ENCODE results near the gene HEATR9. TPM values are rescaled to one million over a fixed set of nuclear protein-coding genes. Genes with fewer than 3 reads are reported as not detected.
A peak's percentile ranks its signal among the peaks of the same experiment; 100 is the strongest.
"Not testable (repeated sequence)": the region's sequence is repeated elsewhere in the genome, so short reads cannot be mapped to it uniquely, and the experiment has no call there.

Gene HEATR9
- total and polyA plus RNA-seq, 5 experiments from 2014 or later = 0.07 to 1.2 (median 1.2) TPM; not detected in 2

DNA sequence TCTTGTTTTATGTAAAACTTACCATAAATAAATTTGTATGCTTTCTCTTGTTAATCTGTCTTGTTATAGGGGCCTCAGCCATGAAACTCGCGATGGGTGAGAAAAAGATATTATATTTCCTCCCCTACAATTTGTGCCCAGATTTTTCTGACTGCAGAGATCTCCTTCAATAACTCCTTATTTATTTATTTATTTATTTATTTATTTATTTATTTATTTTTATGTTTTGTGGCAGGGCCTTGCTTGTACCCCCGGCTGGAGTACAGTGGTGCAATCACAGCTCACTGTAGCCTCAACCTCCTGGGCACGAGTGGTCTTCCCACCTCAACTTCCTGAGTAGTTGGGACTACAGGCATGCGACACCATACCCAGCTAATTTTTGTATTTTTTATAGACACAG is 34.8 kb upstream of the HEATR9 start:
- POLR2A ChIA-PET = no interaction called here
- no peaks in the 10 kb centered on the region for H3K9me3 Mint-ChIP-seq
- ATAC-seq = no peak
- H3K4me3 Mint-ChIP-seq = no peak overlapping the region
- no peaks in the 10 kb centered on the region for H3K36me3 Mint-ChIP-seq
- H3K4me1 Mint-ChIP-seq = peaks cover 15 to 42% (median 33%) of the 10 kb centered on the region in 4 donors
- DNase-seq = no peak
- peak overlapping the region in 4 of 10 donors; percentile 17 to 77 (median 52) for H3K27ac Mint-ChIP-seq
- peaks cover 0 to 8% (median 0%) of the 10 kb centered on the region in 5 donors for H3K27me3 Mint-ChIP-seq

DNA sequence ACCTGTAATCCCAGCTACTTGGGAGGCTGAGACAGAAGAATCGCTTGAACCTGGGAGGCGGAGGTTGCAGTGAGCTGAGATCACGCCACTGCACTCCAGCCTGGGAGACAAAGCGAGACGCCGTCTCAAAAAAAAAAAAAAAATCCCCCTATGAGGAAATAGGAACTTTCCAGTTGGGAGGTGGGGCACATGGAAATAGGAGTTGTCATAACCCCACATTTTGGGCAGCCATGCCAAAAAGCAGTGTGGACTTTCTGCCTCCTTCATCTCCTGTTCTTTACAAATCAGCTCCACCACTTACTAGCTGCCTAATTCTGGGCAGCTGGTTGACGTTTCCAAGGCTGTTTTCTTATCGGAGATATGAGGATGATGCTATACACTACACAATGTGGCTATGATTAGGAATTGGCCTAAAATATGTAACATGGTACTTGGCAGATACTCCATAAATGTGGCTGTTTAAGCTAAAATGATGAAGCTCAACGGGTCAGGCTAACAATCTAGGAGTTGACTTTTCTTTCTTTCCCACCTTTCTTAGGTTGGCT is 33.0 kb upstream of the HEATR9 start:
- Mint-ChIP-seq H3K4me1 (peaks cover 18 to 56% (median 43%) of the 10 kb centered on the region in 4 donors), H3K36me3 (no peaks in the 10 kb centered on the region), H3K27me3 (peaks cover 0 to 8% (median 0%) of the 10 kb centered on the region in 5 donors), H3K9me3 (no peaks in the 10 kb centered on the region), H3K27ac (peak overlapping the region in 3 of 10 donors; percentile 50 to 92 (median 90)), H3K4me3 (peak overlapping the region in 1 of 10 donors; percentile 8)
- DNase-seq (no peak), ATAC-seq (no peak)
- POLR2A ChIA-PET = interaction anchor here (0.6 to 1.4 kb wide), 4 partner anchors 25 to 556 kb away, joined by 3 to 4 read pairs (median 4); no protein-coding TSS in a partner anchor

DNA sequence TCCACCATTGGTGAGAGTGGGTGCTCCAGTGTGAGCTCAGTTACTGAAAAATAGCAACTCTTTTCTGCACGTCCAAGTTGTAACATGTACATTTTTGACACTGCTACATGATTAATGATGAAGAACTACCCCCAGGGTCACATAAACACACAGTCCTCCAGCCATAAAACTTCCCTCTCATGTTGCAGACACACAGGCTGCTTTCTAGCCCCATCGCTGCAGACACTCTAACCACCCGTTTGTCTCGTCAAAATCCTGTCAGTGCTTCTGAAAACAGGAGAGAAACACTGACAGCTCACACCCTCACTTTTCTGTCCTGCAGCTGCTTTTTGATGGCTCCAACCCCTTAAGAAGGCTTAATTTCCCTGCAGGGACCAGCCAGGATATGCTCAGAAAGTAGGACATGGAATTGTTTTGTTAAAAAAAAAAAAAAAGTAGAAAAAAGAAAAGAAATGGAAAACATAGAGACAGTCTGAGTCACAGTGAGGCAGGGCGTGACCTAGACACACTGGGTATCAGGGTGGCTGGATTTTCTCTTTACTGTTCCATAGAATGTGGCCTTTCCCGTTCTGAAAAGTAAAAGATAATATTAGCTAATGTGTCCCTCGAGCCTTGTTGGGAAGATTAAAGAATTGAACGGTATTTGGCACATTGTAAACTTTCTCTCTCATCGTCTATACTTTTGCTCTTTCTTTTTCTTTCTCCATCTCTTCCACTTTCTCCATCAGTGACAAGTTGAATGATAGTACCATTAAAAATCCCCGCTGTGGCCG is 32.2 kb upstream of the HEATR9 start:
- H3K4me1 Mint-ChIP-seq = peaks cover 20 to 63% (median 49%) of the 10 kb centered on the region in 4 donors
- H3K36me3 Mint-ChIP-seq = no peaks in the 10 kb centered on the region
- peak; percentile 42 to 43 for ATAC-seq
- H3K27me3 Mint-ChIP-seq = peaks cover 0 to 8% (median 0%) of the 10 kb centered on the region in 5 donors
- POLR2A ChIA-PET = interaction anchor here (0.6 to 1.4 kb wide), 3 partner anchors 23 to 26 kb away, joined by 3 read pairs; no protein-coding TSS in a partner anchor
- peak overlapping the region; percentile 33 to 92 (median 76) for H3K27ac Mint-ChIP-seq
- no peaks in the 10 kb centered on the region for H3K9me3 Mint-ChIP-seq
- peak overlapping the region in 9 of 10 donors; percentile 7 to 77 (median 49) for H3K4me3 Mint-ChIP-seq
- DNase-seq = no peak

DNA sequence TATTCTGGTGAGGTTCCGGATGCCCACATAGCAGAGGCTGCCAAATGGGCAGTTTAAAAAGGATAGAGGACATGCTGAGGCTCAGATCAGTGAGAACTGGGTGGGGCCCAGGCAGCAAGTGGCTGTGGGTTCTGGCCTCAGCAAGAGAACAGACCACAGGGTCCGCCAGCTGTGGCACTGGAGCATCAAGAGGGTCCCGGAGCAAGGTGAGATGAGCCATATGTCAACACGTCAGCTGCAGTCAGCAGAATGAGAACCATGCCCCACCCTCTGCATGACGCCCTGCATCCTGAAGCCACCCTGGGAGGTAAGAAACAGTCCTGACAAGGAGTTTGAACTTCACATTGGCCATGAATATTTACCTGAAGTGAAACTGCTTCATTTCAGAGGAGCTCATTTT is 31.6 kb upstream of the HEATR9 start:
- Mint-ChIP-seq H3K4me1 (peaks cover 20 to 69% (median 54%) of the 10 kb centered on the region in 4 donors), H3K9me3 (no peaks in the 10 kb centered on the region), H3K4me3 (peak overlapping the region in 8 of 10 donors; percentile 1 to 77 (median 27)), H3K36me3 (no peaks in the 10 kb centered on the region), H3K27me3 (peaks cover 0 to 8% (median 0%) of the 10 kb centered on the region in 5 donors), H3K27ac (peak overlapping the region in 8 of 10 donors; percentile 33 to 92 (median 75))
- ATAC-seq (peak; percentile 16 to 36), DNase-seq (no peak)
- POLR2A ChIA-PET = interaction anchor here (0.8 kb wide), 1 partner anchor 22 kb away, joined by 3 read pairs; no protein-coding TSS in a partner anchor

DNA sequence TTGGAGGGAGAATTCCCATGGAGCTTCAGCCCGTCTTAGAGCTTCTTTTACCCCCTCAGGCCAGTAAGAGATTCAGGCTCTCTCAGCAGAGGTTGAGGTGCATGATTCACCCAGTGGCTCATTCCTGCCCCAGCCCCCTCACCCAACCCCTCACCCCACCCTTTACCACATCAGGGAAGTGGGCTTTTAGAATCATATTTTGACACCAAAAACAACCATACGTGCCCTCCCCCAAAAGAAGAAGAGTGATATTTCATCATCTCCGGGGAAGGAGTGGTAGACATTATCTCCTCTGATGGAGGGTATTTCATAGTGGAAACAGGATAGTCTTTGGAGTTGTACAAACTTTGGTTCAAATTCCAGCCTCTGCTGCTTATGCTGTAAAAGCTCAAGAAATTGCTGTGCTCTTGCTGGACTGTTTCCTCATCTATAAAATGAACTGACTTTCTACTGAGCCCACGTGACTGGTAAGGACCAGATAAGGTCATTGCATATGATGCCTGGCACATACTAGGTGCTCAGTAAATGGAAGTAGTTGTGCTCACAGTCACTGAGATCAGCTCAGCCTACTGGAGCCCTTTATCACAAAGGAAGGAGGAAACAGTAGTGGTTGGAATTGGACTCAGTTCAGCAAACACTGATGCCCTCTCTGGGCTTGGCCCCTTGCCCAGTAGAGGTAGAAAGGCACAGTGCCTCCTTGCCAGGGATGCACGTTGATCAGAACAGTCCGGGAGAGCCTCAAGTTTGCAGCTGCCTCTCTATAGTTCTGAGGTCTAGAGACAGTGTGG is 29.8 kb upstream of the HEATR9 start:
- POLR2A ChIA-PET = interaction anchor here (0.8 to 2.3 kb wide), 4 partner anchors 19 to 32 kb away, joined by 3 to 15 read pairs (median 4); partner anchors contain the start of genes CCL5 and RDM1
- peaks cover 0 to 8% (median 0%) of the 10 kb centered on the region in 5 donors for H3K27me3 Mint-ChIP-seq
- peak overlapping the region in 7 of 10 donors; percentile 23 to 92 (median 74) for H3K27ac Mint-ChIP-seq
- ATAC-seq = peak; percentile 54 to 57
- peaks cover 20 to 80% (median 58%) of the 10 kb centered on the region in 4 donors for H3K4me1 Mint-ChIP-seq
- DNase-seq = peak in 3 of 10 donors; percentile 7 to 39 (median 11)
- H3K9me3 Mint-ChIP-seq = no peaks in the 10 kb centered on the region
- H3K36me3 Mint-ChIP-seq = no peaks in the 10 kb centered on the region
- peak overlapping the region in 8 of 10 donors; percentile 30 to 71 (median 50) for H3K4me3 Mint-ChIP-seq

DNA sequence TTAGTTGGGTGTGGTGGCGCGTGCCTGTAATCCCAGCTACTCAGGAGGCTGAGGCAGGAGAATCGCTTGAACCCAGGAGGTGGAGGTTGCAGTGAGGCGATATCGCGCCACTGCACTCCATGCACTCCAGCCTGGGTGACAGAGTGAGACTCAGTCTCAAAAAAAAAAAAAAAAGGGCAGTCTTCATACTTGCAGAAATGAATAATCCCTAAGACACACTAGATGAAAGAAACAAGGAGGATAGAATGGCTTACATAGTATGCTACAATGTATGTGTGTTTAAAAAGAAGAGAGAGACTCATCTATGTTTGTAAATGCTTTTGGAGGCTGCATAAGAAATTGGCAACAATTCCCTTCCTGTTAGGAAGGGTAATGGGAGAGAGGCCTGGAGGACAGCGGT is 29.1 kb upstream of the HEATR9 start:
- not testable (repeated sequence) for H3K27me3 Mint-ChIP-seq, H3K36me3 Mint-ChIP-seq, DNase-seq, ATAC-seq, H3K9me3 Mint-ChIP-seq
- POLR2A ChIA-PET = interaction anchor here (0.8 to 2.3 kb wide), 3 partner anchors 18 to 33 kb away, joined by 3 to 15 read pairs (median 4); partner anchors contain the start of genes CCL5 and RDM1
- peak overlapping the region in 8 of 10 donors; percentile 33 to 71 (median 55) for H3K4me3 Mint-ChIP-seq
- H3K4me1 Mint-ChIP-seq = peaks cover 22 to 79% (median 61%) of the 10 kb centered on the region in 4 donors
- H3K27ac Mint-ChIP-seq = peak overlapping the region in 6 of 10 donors; percentile 3 to 92 (median 48)

DNA sequence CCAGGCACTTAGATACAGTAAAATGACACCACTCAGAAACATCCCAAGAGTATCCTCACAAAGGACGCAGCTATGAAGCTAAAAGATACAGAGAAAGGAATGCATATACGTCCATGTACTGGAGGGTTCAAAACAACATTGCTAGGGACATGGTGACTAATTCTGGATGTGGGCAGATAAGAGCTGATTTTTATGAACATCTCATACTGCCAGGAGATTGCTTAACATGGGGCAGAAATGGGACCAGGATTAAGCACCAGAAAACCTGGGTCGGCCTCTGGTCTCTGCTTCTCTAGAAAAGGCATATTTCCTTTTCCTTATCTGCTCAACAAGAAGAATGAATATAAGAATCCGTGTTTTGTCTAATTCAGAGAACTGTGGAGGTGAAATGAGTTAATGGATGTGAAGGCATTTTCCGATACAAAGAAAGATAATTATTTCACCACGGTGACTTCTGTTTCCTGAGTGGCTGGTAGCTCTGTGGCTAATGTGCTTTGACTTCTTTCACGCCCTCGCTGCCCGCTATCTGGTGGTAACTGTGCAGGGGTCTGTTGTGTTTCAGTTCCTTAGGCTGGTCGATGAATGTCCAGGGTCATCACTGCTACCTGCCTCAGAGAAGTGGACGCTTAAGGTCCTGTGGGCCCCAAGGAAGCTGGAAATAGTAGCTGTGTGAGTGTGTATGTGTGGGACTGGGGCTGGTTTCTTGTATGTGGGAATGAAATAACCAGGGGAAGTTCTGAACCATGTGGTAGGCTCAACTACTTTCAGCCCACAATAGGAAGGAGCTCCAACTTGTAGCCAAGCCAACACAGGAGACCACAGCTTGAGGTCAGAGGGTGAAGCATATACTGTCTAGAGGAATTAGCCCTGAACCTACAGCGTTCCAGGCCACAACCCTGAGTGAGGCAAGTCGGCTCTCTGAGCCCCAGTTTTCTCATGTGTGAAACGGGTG is 27.2 kb upstream of the HEATR9 start:
- Mint-ChIP-seq H3K27ac (peak overlapping the region in 7 of 10 donors; percentile 47 to 92 (median 68)), H3K4me3 (peak overlapping the region in 3 of 10 donors; percentile 50 to 83 (median 75)), H3K27me3 (peaks cover 0 to 8% (median 0%) of the 10 kb centered on the region in 5 donors), H3K36me3 (no peaks in the 10 kb centered on the region), H3K9me3 (no peaks in the 10 kb centered on the region), H3K4me1 (peaks cover 28 to 86% (median 71%) of the 10 kb centered on the region in 4 donors)
- ATAC-seq = peak; percentile 23 to 37
- POLR2A ChIA-PET = interaction anchor here (0.8 to 0.9 kb wide), 2 partner anchors 15 to 19 kb away, joined by 3 read pairs; partner anchors contain the start of gene CCL5
- DNase-seq = peak in 1 of 10 donors; percentile 11

DNA sequence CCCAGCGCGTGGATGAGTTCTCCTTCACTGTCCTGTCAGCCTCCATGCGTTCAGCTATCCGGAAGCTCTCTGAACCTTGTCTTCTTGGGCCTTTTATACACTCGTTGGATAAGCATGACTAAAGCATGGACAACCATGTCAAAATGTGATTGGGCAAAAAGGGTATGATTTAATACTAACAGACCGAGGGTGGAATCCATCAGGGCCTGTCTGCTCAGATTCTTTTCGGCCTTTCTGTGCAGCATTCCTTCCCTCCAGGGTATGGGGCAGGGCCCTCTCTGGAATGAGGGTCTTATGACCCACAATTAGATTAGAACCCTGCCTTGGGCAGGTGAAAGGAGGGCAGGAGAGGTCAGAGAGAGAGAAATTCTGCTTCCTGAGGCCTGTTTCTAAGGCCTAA is 25.5 kb upstream of the HEATR9 start:
- Mint-ChIP-seq H3K27me3 (peaks cover 0 to 2% (median 0%) of the 10 kb centered on the region in 5 donors), H3K27ac (peak overlapping the region in 3 of 10 donors; percentile 28 to 53 (median 49)), H3K36me3 (no peaks in the 10 kb centered on the region), H3K4me3 (no peak overlapping the region), H3K9me3 (no peaks in the 10 kb centered on the region), H3K4me1 (peaks cover 22 to 85% (median 67%) of the 10 kb centered on the region in 4 donors)
- POLR2A ChIA-PET = interaction anchor here (0.7 to 1.0 kb wide), 2 partner anchors 14 to 19 kb away, joined by 4 to 8 read pairs; partner anchors contain the start of gene CCL5
- DNase-seq (no peak), ATAC-seq (no peak)

DNA sequence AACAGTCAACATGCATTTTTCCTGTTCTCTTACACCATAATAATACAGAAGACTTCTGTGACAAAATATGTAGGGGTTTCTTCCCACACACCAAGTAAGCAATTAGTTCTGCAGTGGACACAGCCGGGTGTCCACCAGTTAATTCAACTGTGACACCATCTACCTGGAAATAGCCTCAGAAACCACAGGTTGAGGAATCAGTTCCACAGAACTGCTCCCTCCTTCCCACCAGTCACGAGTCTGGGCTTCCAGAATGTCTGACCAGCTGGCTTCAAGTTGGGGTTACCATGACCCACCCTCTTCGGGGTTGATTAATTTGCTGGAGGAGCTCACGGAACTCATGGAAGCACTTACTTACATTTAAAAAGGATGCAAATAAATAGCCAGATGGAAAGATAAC is 25.1 kb upstream of the HEATR9 start:
- Mint-ChIP-seq H3K4me3 (no peak overlapping the region), H3K4me1 (peaks cover 20 to 85% (median 66%) of the 10 kb centered on the region in 4 donors), H3K36me3 (no peaks in the 10 kb centered on the region), H3K27ac (peak overlapping the region in 3 of 10 donors; percentile 28 to 62 (median 49)), H3K9me3 (no peaks in the 10 kb centered on the region), H3K27me3 (peaks cover 0 to 2% (median 0%) of the 10 kb centered on the region in 5 donors)
- POLR2A ChIA-PET = interaction anchor here (1.0 kb wide), 1 partner anchor 14 kb away, joined by 4 read pairs; the partner anchor contains the start of gene CCL5
- no peak for ATAC-seq
- no peak for DNase-seq

DNA sequence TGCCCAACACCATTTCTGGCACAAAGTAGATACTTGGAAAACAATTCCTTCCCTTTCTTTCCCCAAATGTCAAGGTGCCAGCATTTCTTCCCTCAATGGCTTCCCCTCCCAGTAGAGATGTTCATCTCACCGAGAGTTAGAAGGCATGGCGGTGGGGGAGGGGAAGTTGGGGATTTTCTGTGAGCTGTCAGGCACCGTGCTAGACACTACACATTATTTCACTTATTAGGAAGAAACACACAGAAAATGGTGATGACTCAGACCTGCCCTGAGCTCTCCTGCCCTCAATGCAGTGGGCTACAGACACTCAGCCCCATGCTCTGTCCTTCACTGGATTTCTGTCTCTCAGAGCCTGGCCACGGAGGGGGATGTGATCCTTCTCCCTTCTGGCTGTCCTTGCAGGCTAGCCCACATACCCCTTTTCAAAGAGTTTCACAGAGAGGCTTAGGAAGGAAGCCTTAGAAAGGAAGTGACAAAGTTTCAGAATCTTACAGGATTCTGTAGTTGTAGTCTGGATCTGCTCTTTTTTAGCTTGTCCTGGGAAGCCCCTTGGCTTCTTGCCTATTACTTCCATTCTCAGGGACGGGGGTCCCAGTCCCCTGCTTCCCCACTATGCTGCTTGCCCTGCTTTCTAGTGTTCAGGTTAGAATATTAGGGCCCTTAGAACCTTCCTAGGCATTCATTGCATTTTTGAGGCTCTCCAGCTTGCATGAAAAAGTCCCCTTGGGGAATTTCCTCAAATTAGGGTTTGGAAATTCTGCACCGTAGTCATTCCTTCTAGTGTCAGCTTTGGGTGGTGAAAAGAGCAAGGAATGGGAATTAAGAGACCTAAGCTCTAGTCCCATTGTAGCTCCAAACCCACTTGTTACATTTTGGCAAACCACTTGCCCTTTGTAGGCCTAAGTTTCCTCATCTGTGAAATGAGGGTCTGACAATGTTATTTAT is 23.7 kb upstream of the HEATR9 start:
- Mint-ChIP-seq H3K9me3 (no peaks in the 10 kb centered on the region), H3K4me1 (peaks cover 17 to 76% (median 59%) of the 10 kb centered on the region in 4 donors), H3K27me3 (peaks cover 0 to 2% (median 0%) of the 10 kb centered on the region in 5 donors), H3K36me3 (no peaks in the 10 kb centered on the region), H3K27ac (peak overlapping the region in 7 of 10 donors; percentile 16 to 85 (median 66)), H3K4me3 (peak overlapping the region in 1 of 10 donors; percentile 38)
- peak in 1 of 10 donors; percentile 24 for DNase-seq
- POLR2A ChIA-PET = interaction anchor here (0.7 to 4.0 kb wide), 2 partner anchors 14 to 20 kb away, joined by 3 to 43 read pairs; partner anchors contain the start of gene CCL5
- no peak for ATAC-seq

Measured in naive thymus-derived CD8-positive, alpha-beta T cell (primary cell).